ENCODE measurements around the gene REEP1. TPM values are rescaled to one million over a fixed set of nuclear protein-coding genes. Genes with fewer than 3 reads are reported as not detected.
A peak's percentile ranks its signal among the peaks of the same experiment; 100 is the strongest.

The REEP1 gene
- total RNA-seq, 4 donors from 2014 or later = 9.7 to 24.5 (median 13.4) TPM

GRCh38 chr2:86302320-86302719, 35.1 kb downstream of the REEP1 start:
- no peaks in the 10 kb centered on the region for H3K9me3 ChIP-seq
- no peak for DNase-seq
- H3K36me3 ChIP-seq = no peaks in the 10 kb centered on the region
- peaks cover 6% of the 10 kb centered on the region in 2 donors for H3K4me1 ChIP-seq
- TF ChIP-seq CTCF (IDR thresholded peaks at IDR 0.05) (no peak), POLR2A (IDR thresholded peaks at IDR 0.05) (no peak)
- peak overlapping the region; percentile 15 to 46 for H3K27ac ChIP-seq
- no peaks in the 10 kb centered on the region for H3K27me3 ChIP-seq
- intact Hi-C loops (cut with DNase I; ENCODE audit: low total_unique reads) = no loop called here
- H3K4me3 ChIP-seq = no peak overlapping the region

- no peak for DNase-seq
- Histone ChIP-seq H3K27ac (peak overlapping the region; percentile 15 to 46), H3K9me3 (no peaks in the 10 kb centered on the region), H3K4me3 (no peak overlapping the region), H3K4me1 (peaks cover 6% of the 10 kb centered on the region in 2 donors), H3K27me3 (no peaks in the 10 kb centered on the region), H3K36me3 (no peaks in the 10 kb centered on the region)
- no peak for TF ChIP-seq CTCF (IDR thresholded peaks at IDR 0.05)
- TF ChIP-seq POLR2A (IDR thresholded peaks at IDR 0.05) = no peak
- intact Hi-C loops (cut with DNase I; ENCODE audit: low total_unique reads) = no loop called here
Measured at GRCh38 chr2:86301711-86302202, 35.7 kb downstream of the REEP1 start.

DNA sequence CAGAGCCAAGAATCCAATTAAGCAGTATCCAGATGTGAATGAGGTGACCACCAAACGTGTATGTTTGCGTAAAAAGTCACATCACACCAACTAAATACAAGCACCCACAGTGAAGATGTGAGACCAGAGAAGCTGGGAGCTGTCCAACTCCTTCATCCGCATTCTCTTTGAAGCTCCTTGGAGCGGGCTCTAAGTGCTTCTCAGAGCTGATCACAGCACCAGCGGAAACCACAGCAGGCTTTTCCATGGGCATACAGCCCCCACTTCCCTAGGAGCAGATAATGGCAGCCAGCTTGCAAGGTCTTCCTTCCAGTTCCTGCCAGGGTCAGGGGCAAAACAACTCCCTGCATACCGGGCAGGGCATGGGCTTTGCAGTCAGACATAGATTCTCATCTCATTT, 36.4 kb downstream of the REEP1 start:
- Histone ChIP-seq H3K27me3 (no peaks in the 10 kb centered on the region), H3K27ac (peak overlapping the region; percentile 30 to 46), H3K4me3 (no peak overlapping the region), H3K4me1 (peaks cover 6% of the 10 kb centered on the region in 2 donors), H3K36me3 (no peaks in the 10 kb centered on the region), H3K9me3 (no peaks in the 10 kb centered on the region)
- peak in 1 of 2 donors; percentile 38 for DNase-seq
- intact Hi-C loops (cut with DNase I; ENCODE audit: low total_unique reads) = no loop called here
- no peak for TF ChIP-seq POLR2A (IDR thresholded peaks at IDR 0.05)
- TF ChIP-seq CTCF (IDR thresholded peaks at IDR 0.05) = no peak

DNA sequence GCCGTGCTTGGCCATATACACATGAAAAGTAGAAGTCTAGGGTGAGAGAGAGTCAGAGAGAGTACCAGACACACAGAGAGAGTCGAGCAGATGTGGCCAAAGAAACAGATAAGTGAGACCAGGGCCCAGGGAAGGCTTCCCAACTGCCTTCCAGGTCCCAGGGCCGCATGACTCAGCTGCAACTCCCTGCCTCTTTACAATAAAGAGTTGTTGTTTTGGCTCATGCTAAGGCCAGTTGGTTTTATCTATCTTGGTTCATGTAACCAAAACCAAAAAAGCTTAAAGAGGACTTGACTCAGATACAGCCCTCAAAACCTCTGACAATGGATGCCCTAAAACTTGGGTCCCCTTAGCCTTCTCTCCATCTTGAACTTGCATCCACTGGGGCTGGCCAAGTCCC, 36.9 kb downstream of the REEP1 start:
- intact Hi-C loops (cut with DNase I; ENCODE audit: low total_unique reads) = no loop called here
- peaks cover 6% of the 10 kb centered on the region in 2 donors for H3K4me1 ChIP-seq
- no peaks in the 10 kb centered on the region for H3K27me3 ChIP-seq
- H3K36me3 ChIP-seq = no peaks in the 10 kb centered on the region
- TF ChIP-seq CTCF (IDR thresholded peaks at IDR 0.05) (no peak), POLR2A (IDR thresholded peaks at IDR 0.05) (no peak)
- DNase-seq = peak in 1 of 2 donors; percentile 36
- H3K9me3 ChIP-seq = no peaks in the 10 kb centered on the region
- peak overlapping the region; percentile 30 to 46 for H3K27ac ChIP-seq
- H3K4me3 ChIP-seq = no peak overlapping the region

DNA sequence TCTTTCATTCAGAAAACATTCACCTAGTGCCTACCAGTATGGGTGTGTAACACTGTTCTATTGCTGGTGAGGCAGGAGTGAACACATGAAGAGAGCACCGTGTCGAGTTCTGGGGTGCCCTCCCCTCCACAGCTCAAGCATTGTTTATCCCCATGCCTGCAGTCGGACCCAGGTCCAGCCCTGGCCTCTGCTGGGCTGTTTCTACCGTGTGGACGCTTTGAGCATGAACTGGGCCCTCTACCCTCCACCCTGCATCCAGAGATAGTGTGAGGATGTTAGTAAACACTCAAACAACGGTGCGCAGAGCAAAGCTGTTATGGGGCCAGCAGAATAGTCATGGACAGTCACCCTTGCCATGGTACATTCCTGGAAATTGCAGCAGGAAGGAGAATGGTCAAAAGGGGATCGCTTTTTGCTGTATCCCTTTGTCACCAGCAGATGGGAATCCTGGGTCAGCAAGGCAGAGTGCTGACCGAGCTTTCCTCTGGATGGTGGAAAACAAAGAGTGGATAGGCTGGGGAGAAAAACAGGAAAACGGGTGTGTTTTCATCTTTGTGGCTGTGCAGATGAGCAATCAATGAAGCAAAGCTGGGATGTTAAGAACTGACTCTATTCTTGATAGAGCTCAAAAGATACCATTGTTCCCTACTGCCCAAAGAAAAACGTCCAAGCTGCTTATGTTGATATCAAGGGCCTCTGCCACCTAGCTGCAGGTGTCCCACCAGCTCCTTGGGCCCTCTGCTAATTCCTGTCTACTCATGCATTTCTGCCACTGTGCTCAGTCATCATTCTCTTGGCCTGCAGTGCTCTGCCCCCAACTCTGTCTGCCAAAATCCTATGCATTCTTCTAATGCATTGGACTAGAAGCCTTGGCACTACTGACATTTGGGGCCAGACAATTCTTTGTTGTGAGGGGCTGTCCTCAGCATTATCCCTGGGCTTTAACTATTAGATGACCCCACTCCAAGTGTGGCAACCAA, 38.7 kb downstream of the REEP1 start:
- H3K27me3 ChIP-seq = no peaks in the 10 kb centered on the region
- no peak overlapping the region for H3K4me3 ChIP-seq
- peak overlapping the region in 1 of 2 donors; percentile 22 for H3K27ac ChIP-seq
- DNase-seq = no peak
- intact Hi-C loops (cut with DNase I; ENCODE audit: low total_unique reads) = no loop called here
- TF ChIP-seq CTCF (IDR thresholded peaks at IDR 0.05) (peak in 2 of 4 experiments; percentile 17 to 27), POLR2A (IDR thresholded peaks at IDR 0.05) (no peak)
- no peaks in the 10 kb centered on the region for H3K9me3 ChIP-seq
- no peaks in the 10 kb centered on the region for H3K36me3 ChIP-seq
- H3K4me1 ChIP-seq = peaks cover 6% of the 10 kb centered on the region in 2 donors

All from uterus (tissue), 4 donors.